ENCODE measurements around the gene CDC42BPA.
"Not testable (repeated sequence)": the region's sequence is repeated elsewhere in the genome, so short reads cannot be mapped to it uniquely, and the experiment has no call there.

CDC42BPA gene

GRCh38 chr1:227318016-227318852, at the start of gene CDC42BPA:
Gene CDC42BPA, minus strand, starts transcription at chr1:227318492. Its CDS starts 1,310 bp downstream, at chr1:227317182.
- DNase-seq, result peak; percentile 46

- no peak for DNase-seq
Measured at GRCh38 chr1:227368009-227368408, 49.7 kb upstream of the CDC42BPA start.

- no peak for DNase-seq
Measured at GRCh38 chr1:227365473-227366431, 47.5 kb upstream of the CDC42BPA start.

- DNase-seq, result no peak
Measured at GRCh38 chr1:227364657-227365056, 46.4 kb upstream of the CDC42BPA start.

GRCh38 chr1:227363825-227364224, 45.5 kb upstream of the CDC42BPA start:
- DNase-seq, result no peak

- no peak for DNase-seq
Measured at GRCh38 chr1:227362039-227362438, 43.7 kb upstream of the CDC42BPA start.

- DNase-seq, result no peak
Measured at GRCh38 chr1:227357927-227358302, 39.6 kb upstream of the CDC42BPA start.

GRCh38 chr1:227357171-227357926, 39.1 kb upstream of the CDC42BPA start:
- no peak for DNase-seq

GRCh38 chr1:227356620-227357146, 38.4 kb upstream of the CDC42BPA start:
- no peak for DNase-seq

GRCh38 chr1:227355542-227356245, 37.4 kb upstream of the CDC42BPA start:
- no peak for DNase-seq

- no peak for DNase-seq
Measured at GRCh38 chr1:227353186-227353585, 34.9 kb upstream of the CDC42BPA start.

- not testable (repeated sequence) for DNase-seq
Measured at GRCh38 chr1:227352164-227352563, 33.9 kb upstream of the CDC42BPA start.

GRCh38 chr1:227351443-227351842, 33.2 kb upstream of the CDC42BPA start:
- no peak for DNase-seq

- no peak for DNase-seq
Measured at GRCh38 chr1:227349967-227350366, 31.7 kb upstream of the CDC42BPA start.

- no peak for DNase-seq
Measured at GRCh38 chr1:227343727-227344551, 25.6 kb upstream of the CDC42BPA start.

GRCh38 chr1:227343206-227343605, 24.9 kb upstream of the CDC42BPA start:
- DNase-seq, result no peak

- no peak for DNase-seq
Measured at GRCh38 chr1:227342075-227342829, 24.0 kb upstream of the CDC42BPA start.

GRCh38 chr1:227336136-227336535, 17.8 kb upstream of the CDC42BPA start:
- DNase-seq, result not testable (repeated sequence)

GRCh38 chr1:227335242-227336020, 17.1 kb upstream of the CDC42BPA start:
- no peak for DNase-seq
